Panc1 (cell line): ENCODE results near the gene IDI1.

ENCODE experiments used
- POLR2AphosphoS5 ChIP-seq: IDR thresholded peaks from 2 replicates; pipeline ENCODE4 v1.6.1; 2012; ENCODE audit warnings: mild to moderate bottlenecking, low read depth, low read length, moderate library complexity
- REST ChIP-seq, 2 experiments: IDR thresholded peaks; 2 replicates each; pipeline ENCODE4 v1.6.1; 2011 to 2012; ENCODE audit warnings: low read depth in 2 of 2, control low read depth in 1 of 2, low read length in 1 of 2, mild to moderate bottlenecking in 1 of 2, moderate library complexity in 1 of 2; ENCODE audit not compliant: insufficient read depth in 1 of 2
- SIN3A ChIP-seq: IDR thresholded peaks from 2 replicates; pipeline ENCODE4 v1.6.1; 2012; ENCODE audit warnings: low read depth, mild to moderate bottlenecking, low read length, moderate library complexity, borderline replicate concordance; ENCODE audit not compliant: insufficient read depth
- TF ChIP-seq, protein P1 (sequence below): fragments of 450-650 bp; IDR thresholded peaks from 2 replicates; pipeline ENCODE4 v1.5.1; 2017; ENCODE audit warnings: mild to moderate bottlenecking

GRCh38 chr10:1033601-1034000 is 15.3 kb downstream of the IDI1 start:
- TF ChIP-seq POLR2AphosphoS5, result no peak
- TF ChIP-seq, protein P1, sequence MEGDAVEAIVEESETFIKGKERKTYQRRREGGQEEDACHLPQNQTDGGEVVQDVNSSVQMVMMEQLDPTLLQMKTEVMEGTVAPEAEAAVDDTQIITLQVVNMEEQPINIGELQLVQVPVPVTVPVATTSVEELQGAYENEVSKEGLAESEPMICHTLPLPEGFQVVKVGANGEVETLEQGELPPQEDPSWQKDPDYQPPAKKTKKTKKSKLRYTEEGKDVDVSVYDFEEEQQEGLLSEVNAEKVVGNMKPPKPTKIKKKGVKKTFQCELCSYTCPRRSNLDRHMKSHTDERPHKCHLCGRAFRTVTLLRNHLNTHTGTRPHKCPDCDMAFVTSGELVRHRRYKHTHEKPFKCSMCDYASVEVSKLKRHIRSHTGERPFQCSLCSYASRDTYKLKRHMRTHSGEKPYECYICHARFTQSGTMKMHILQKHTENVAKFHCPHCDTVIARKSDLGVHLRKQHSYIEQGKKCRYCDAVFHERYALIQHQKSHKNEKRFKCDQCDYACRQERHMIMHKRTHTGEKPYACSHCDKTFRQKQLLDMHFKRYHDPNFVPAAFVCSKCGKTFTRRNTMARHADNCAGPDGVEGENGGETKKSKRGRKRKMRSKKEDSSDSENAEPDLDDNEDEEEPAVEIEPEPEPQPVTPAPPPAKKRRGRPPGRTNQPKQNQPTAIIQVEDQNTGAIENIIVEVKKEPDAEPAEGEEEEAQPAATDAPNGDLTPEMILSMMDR, result no peak
- no peak for TF ChIP-seq REST (IDR thresholded peaks at IDR 0.05; ENCODE audit: insufficient read depth in 1 of 2, low read depth in 2 of 2, low read length in 1 of 2)
- TF ChIP-seq SIN3A, result no peak
